ENCODE results near the gene PUSL1. TPM values are rescaled to one million over a fixed set of nuclear protein-coding genes. Genes with fewer than 3 reads are reported as not detected.

The PUSL1 gene
- total RNA-seq, 1 experiment from 2014 or later: 31.3 TPM

- no peak for DNase-seq (ENCODE audit: low spot score)
- TSS peak; percentile 59 for BruUV-seq (replicated peaks)
- Histone ChIP-seq H3K36me3 (ENCODE audit: insufficient read depth, low read length, poor library complexity, severe bottlenecking) (peaks cover 63% of the 10 kb centered on the region), H3K27ac (ENCODE audit: low read depth, low read length, poor library complexity, severe bottlenecking) (no peak overlapping the region), H3K9me3 (ENCODE audit: low read depth, low read length, poor library complexity, severe bottlenecking) (no peaks in the 10 kb centered on the region), H3K27me3 (replicated peaks; ENCODE audit: insufficient read depth, low read depth, low read length, poor library complexity) (no peaks in the 10 kb centered on the region), H3K4me1 (ENCODE audit: insufficient read depth, low read length, poor library complexity, severe bottlenecking) (peaks cover 14% of the 10 kb centered on the region), H3K4me3 (ENCODE audit: low read depth, low read length, poor library complexity, severe bottlenecking) (no peak overlapping the region)
- TF ChIP-seq EZH2 (IDR thresholded peaks at IDR 0.05; ENCODE audit: borderline replicate concordance, low read depth, low read length, poor library complexity, severe bottlenecking): no peak
- TF ChIP-seq, protein P1, sequence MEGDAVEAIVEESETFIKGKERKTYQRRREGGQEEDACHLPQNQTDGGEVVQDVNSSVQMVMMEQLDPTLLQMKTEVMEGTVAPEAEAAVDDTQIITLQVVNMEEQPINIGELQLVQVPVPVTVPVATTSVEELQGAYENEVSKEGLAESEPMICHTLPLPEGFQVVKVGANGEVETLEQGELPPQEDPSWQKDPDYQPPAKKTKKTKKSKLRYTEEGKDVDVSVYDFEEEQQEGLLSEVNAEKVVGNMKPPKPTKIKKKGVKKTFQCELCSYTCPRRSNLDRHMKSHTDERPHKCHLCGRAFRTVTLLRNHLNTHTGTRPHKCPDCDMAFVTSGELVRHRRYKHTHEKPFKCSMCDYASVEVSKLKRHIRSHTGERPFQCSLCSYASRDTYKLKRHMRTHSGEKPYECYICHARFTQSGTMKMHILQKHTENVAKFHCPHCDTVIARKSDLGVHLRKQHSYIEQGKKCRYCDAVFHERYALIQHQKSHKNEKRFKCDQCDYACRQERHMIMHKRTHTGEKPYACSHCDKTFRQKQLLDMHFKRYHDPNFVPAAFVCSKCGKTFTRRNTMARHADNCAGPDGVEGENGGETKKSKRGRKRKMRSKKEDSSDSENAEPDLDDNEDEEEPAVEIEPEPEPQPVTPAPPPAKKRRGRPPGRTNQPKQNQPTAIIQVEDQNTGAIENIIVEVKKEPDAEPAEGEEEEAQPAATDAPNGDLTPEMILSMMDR (conservative IDR thresholded peaks at IDR 0.05; ENCODE audit: low read depth, low read length): no peak
- ChIA-PET CTCF (no interaction called here), POLR2A (ENCODE audit: low non-redundant PET) (no interaction called here)
- intact Hi-C loops (cut with micrococcal nuclease; ENCODE audit: unreplicated experiment): no loop called here
Observed at GRCh38 chr1:1317420-1317819, 9.0 kb downstream of the PUSL1 start.

- TF ChIP-seq, protein P1 (conservative IDR thresholded peaks at IDR 0.05; ENCODE audit: low read depth, low read length): no peak
- no peak for TF ChIP-seq EZH2 (IDR thresholded peaks at IDR 0.05; ENCODE audit: borderline replicate concordance, low read depth, low read length, poor library complexity, severe bottlenecking)
- intact Hi-C loops (cut with micrococcal nuclease; ENCODE audit: unreplicated experiment): no loop called here
- peak; percentile 83 for DNase-seq (ENCODE audit: low spot score)
- H3K4me1 ChIP-seq (ENCODE audit: insufficient read depth, low read length, poor library complexity, severe bottlenecking): peaks cover 14% of the 10 kb centered on the region
- CTCF ChIA-PET: no interaction called here
- peak overlapping the region; percentile 47 for H3K27ac ChIP-seq (ENCODE audit: low read depth, low read length, poor library complexity, severe bottlenecking)
- POLR2A ChIA-PET (ENCODE audit: low non-redundant PET): no interaction called here
- H3K4me3 ChIP-seq (ENCODE audit: low read depth, low read length, poor library complexity, severe bottlenecking): no peak overlapping the region
- H3K27me3 ChIP-seq (replicated peaks; ENCODE audit: insufficient read depth, low read depth, low read length, poor library complexity): no peaks in the 10 kb centered on the region
- no peaks in the 10 kb centered on the region for H3K9me3 ChIP-seq (ENCODE audit: low read depth, low read length, poor library complexity, severe bottlenecking)
- peaks cover 56% of the 10 kb centered on the region for H3K36me3 ChIP-seq (ENCODE audit: insufficient read depth, low read length, poor library complexity, severe bottlenecking)
- BruUV-seq (replicated peaks): no TSS peak
Observed at GRCh38 chr1:1318131-1318652, 9.8 kb downstream of the PUSL1 start.

DNA sequence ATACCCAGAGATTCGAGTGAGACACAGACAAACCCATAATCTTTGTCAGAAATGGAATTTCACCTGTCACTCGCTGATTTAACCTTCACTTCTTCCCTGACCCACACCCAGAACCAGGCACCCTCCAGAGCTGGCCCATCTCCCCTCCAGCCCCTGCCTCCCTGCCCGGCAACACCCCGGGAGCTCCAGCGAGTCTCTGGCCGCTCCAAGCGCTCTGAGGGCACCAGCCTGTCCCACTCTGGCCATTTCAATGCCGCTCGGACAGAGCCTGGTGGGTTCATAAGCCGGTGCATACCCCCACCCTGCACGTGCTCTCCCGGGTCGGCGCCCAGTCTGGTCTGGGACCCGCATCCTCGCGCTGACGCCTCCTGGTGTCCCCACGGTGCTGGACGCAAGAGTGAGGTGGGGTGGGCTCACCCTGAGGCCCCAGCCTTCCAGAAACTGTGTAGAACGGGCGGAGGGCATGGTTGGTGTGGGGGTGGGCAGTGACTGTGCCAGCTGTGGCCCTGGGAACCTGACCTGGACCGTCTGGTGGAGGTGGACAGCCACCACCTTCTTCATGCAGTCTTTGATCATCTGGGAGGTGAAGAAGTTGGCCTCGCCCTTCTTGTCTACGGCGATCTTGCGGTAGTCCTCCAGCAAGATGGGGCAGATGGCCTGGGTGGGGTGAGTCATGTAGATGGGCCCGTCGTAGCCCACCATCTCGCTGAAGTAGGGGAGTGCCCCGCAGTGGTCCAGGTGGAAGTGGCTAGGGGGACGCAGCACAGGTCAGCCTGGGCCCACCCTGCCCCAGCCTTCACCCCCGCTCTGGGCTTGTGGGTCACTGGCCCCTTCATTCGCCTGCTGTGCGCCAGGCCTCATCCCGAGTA, 10.6 kb downstream of the PUSL1 start:
- H3K9me3 ChIP-seq (ENCODE audit: low read depth, low read length, poor library complexity, severe bottlenecking): no peaks in the 10 kb centered on the region
- no peak overlapping the region for H3K4me3 ChIP-seq (ENCODE audit: low read depth, low read length, poor library complexity, severe bottlenecking)
- no TSS peak for BruUV-seq (replicated peaks)
- no peak for TF ChIP-seq EZH2 (IDR thresholded peaks at IDR 0.05; ENCODE audit: borderline replicate concordance, low read depth, low read length, poor library complexity, severe bottlenecking)
- TF ChIP-seq, protein P1 (conservative IDR thresholded peaks at IDR 0.05; ENCODE audit: low read depth, low read length): no peak
- POLR2A ChIA-PET (ENCODE audit: low non-redundant PET): no interaction called here
- CTCF ChIA-PET: no interaction called here
- H3K36me3 ChIP-seq (ENCODE audit: insufficient read depth, low read length, poor library complexity, severe bottlenecking): peaks cover 48% of the 10 kb centered on the region
- H3K4me1 ChIP-seq (ENCODE audit: insufficient read depth, low read length, poor library complexity, severe bottlenecking): peaks cover 14% of the 10 kb centered on the region
- H3K27ac ChIP-seq (ENCODE audit: low read depth, low read length, poor library complexity, severe bottlenecking): peak overlapping the region; percentile 47
- intact Hi-C loops (cut with micrococcal nuclease; ENCODE audit: unreplicated experiment): no loop called here
- no peak for DNase-seq (ENCODE audit: low spot score)
- no peaks in the 10 kb centered on the region for H3K27me3 ChIP-seq (replicated peaks; ENCODE audit: insufficient read depth, low read depth, low read length, poor library complexity)
